Measurements from ENCODE around the gene CCDC63.

The CCDC63 gene

GRCh38 chr12:110903511-110903910 is 56.7 kb downstream of the CCDC63 start:
- no peak overlapping the region for H3K4me3 ChIP-seq (ENCODE audit: low read depth, low read length)
- TF ChIP-seq MYC (IDR thresholded peaks at IDR 0.05; ENCODE audit: low read depth, low read length) (no peak), POLR2A (IDR thresholded peaks at IDR 0.05; ENCODE audit: extremely low read depth, insufficient read length) (no peak), CTCF (IDR thresholded peaks at IDR 0.05; ENCODE audit: low read depth, low read length) (no peak), MAX (IDR thresholded peaks at IDR 0.05; ENCODE audit: low read depth, low read length) (no peak)
- no peak for DNase-seq (ENCODE audit: low read depth)

GRCh38 chr12:110906083-110906482 is 59.3 kb downstream of the CCDC63 start:
- peak; percentile 39 for TF ChIP-seq CTCF (IDR thresholded peaks at IDR 0.05; ENCODE audit: low read depth, low read length)
- TF ChIP-seq POLR2A (IDR thresholded peaks at IDR 0.05; ENCODE audit: extremely low read depth, insufficient read length) = no peak
- DNase-seq (ENCODE audit: low read depth) = peak; percentile 72
- H3K4me3 ChIP-seq (ENCODE audit: low read depth, low read length) = no peak overlapping the region

GRCh38 chr12:110906516-110906915 is 59.7 kb downstream of the CCDC63 start:
- DNase-seq (ENCODE audit: low read depth) = no peak
- TF ChIP-seq MYC (IDR thresholded peaks at IDR 0.05; ENCODE audit: low read depth, low read length) (no peak), CTCF (IDR thresholded peaks at IDR 0.05; ENCODE audit: low read depth, low read length) (no peak), POLR2A (IDR thresholded peaks at IDR 0.05; ENCODE audit: extremely low read depth, insufficient read length) (no peak)
- H3K4me3 ChIP-seq (ENCODE audit: low read depth, low read length) = no peak overlapping the region

- H3K4me3 ChIP-seq (ENCODE audit: low read depth, low read length) = no peak overlapping the region
- TF ChIP-seq MYC (IDR thresholded peaks at IDR 0.05; ENCODE audit: low read depth, low read length) = no peak
- TF ChIP-seq POLR2A (IDR thresholded peaks at IDR 0.05; ENCODE audit: extremely low read depth, insufficient read length) = no peak
- no peak for DNase-seq (ENCODE audit: low read depth)
These were observed 60.2 kb downstream of the CCDC63 start for GRCh38 chr12:110906985-110907384.

GRCh38 chr12:110907583-110907982 is 60.8 kb downstream of the CCDC63 start:
- no peak overlapping the region for H3K4me3 ChIP-seq (ENCODE audit: low read depth, low read length)
- TF ChIP-seq CTCF (IDR thresholded peaks at IDR 0.05; ENCODE audit: low read depth, low read length) = no peak
- TF ChIP-seq MAX (IDR thresholded peaks at IDR 0.05; ENCODE audit: low read depth, low read length) = no peak
- DNase-seq (ENCODE audit: low read depth) = no peak

- H3K4me3 ChIP-seq (ENCODE audit: low read depth, low read length) = no peak overlapping the region
- TF ChIP-seq CTCF (IDR thresholded peaks at IDR 0.05; ENCODE audit: low read depth, low read length) (no peak), MYC (IDR thresholded peaks at IDR 0.05; ENCODE audit: low read depth, low read length) (no peak), POLR2A (IDR thresholded peaks at IDR 0.05; ENCODE audit: extremely low read depth, insufficient read length) (no peak), MAX (IDR thresholded peaks at IDR 0.05; ENCODE audit: low read depth, low read length) (no peak)
- DNase-seq (ENCODE audit: low read depth) = no peak
These were observed 61.8 kb downstream of the CCDC63 start for GRCh38 chr12:110908377-110909152.

Data from NB4 (cell line).